Neutrophil (primary cell): ENCODE results near the gene PRR29.

ENCODE experiments used
- H3K27ac ChIP-seq: fragments of 200-600 bp; sonication (generic); 2 replicates; pipeline ENCODE4 v1.5.1; 2016; ENCODE audit warnings: mild to moderate bottlenecking, moderate library complexity
- H3K27me3 ChIP-seq: fragments of 200-600 bp; sonication (generic); 2 replicates; pipeline ENCODE4 v1.6.0; 2016; ENCODE audit warnings: mild to moderate bottlenecking
- H3K36me3 ChIP-seq: fragments of 200-600 bp; sonication (generic); 2 replicates; pipeline ENCODE4 v1.5.1; 2017
- H3K4me1 ChIP-seq, 2 experiments: fragments of 200-600 bp in 1 of 2; sonication (generic) in 1 of 2; 1 replicate in 1 of 2; 2 replicates in 1 of 2; pipeline versions ENCODE4 v1.5.1 to v1.6.1; 2013 to 2016; ENCODE audit warnings: low read depth in 1 of 2, low read length in 1 of 2, mild to moderate bottlenecking in 1 of 2, moderate library complexity in 1 of 2; ENCODE audit not compliant: control insufficient read depth in 1 of 2, insufficient read depth in 1 of 2
- H3K4me3 ChIP-seq, 2 experiments: fragments of 200-600 bp in 1 of 2; sonication (generic) in 1 of 2; 1 replicate in 1 of 2; 2 replicates in 1 of 2; pipeline ENCODE4 v1.5.1; 2013 to 2016; ENCODE audit warnings: low read depth in 1 of 2, low read length in 1 of 2, mild to moderate bottlenecking in 1 of 2, moderate library complexity in 1 of 2
- H3K9me3 ChIP-seq: fragments of 200-600 bp; sonication (generic); 2 replicates; pipeline ENCODE4 v1.5.1; 2016
- TF ChIP-seq, protein P1 (sequence below): fragments of 200-600 bp; sonication (generic); IDR thresholded peaks from 2 replicates; pipeline ENCODE4 v1.5.1; 2016; ENCODE audit warnings: antibody characterized with exemption

Gene PRR29

GRCh38 chr17:63988741-63989621 lies 9.2 kb upstream of the PRR29 start:
- Histone ChIP-seq H3K27me3 (peaks cover 17% of the 10 kb centered on the region), H3K9me3 (no peaks in the 10 kb centered on the region), H3K36me3 (no peaks in the 10 kb centered on the region), H3K4me3 (no peak overlapping the region), H3K27ac (no peak overlapping the region), H3K4me1 (peaks cover 3 to 4% of the 10 kb centered on the region in 2 experiments)
- TF ChIP-seq, protein P1, sequence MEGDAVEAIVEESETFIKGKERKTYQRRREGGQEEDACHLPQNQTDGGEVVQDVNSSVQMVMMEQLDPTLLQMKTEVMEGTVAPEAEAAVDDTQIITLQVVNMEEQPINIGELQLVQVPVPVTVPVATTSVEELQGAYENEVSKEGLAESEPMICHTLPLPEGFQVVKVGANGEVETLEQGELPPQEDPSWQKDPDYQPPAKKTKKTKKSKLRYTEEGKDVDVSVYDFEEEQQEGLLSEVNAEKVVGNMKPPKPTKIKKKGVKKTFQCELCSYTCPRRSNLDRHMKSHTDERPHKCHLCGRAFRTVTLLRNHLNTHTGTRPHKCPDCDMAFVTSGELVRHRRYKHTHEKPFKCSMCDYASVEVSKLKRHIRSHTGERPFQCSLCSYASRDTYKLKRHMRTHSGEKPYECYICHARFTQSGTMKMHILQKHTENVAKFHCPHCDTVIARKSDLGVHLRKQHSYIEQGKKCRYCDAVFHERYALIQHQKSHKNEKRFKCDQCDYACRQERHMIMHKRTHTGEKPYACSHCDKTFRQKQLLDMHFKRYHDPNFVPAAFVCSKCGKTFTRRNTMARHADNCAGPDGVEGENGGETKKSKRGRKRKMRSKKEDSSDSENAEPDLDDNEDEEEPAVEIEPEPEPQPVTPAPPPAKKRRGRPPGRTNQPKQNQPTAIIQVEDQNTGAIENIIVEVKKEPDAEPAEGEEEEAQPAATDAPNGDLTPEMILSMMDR = no peak

- Histone ChIP-seq H3K9me3 (no peaks in the 10 kb centered on the region), H3K36me3 (no peaks in the 10 kb centered on the region), H3K27ac (no peak overlapping the region), H3K4me3 (no peak overlapping the region), H3K4me1 (peaks cover 3 to 4% of the 10 kb centered on the region in 2 experiments), H3K27me3 (peaks cover 24% of the 10 kb centered on the region)
- TF ChIP-seq, protein P1 = no peak
Measured at GRCh38 chr17:63989622-63990345, 8.4 kb upstream of the PRR29 start.

DNA sequence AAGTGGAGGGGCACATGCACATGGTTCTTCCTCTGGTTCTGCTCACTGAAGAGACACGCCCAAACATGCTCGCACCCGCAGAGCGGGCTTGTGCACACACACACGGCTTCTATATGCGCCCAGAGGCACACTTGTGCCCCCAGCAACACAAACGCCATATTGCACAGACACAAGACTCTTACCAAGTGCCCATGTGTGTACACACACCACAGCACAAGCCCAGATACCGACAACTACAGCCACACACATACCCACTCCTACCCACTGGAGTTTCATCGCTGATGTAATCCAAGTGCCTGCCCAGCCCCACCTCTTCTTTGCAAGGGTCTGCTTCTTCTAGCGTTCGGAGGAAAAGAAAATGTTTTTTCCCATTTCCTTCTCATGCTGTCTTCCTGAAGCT lies 6.5 kb upstream of the PRR29 start:
- TF ChIP-seq, protein P1 = no peak
- H3K9me3 ChIP-seq = no peaks in the 10 kb centered on the region
- no peak overlapping the region for H3K4me3 ChIP-seq
- H3K36me3 ChIP-seq = no peaks in the 10 kb centered on the region
- H3K27me3 ChIP-seq = peaks cover 42% of the 10 kb centered on the region
- H3K27ac ChIP-seq = no peak overlapping the region
- H3K4me1 ChIP-seq = peaks cover 3 to 4% of the 10 kb centered on the region in 2 experiments

- H3K9me3 ChIP-seq = no peaks in the 10 kb centered on the region
- H3K4me3 ChIP-seq = no peak overlapping the region
- TF ChIP-seq, protein P1 = no peak
- H3K4me1 ChIP-seq = peaks cover 15% of the 10 kb centered on the region in 2 experiments
- no peak overlapping the region for H3K27ac ChIP-seq
- peaks cover 61% of the 10 kb centered on the region for H3K27me3 ChIP-seq
- no peaks in the 10 kb centered on the region for H3K36me3 ChIP-seq
Measured at GRCh38 chr17:63993368-63993985, 4.7 kb upstream of the PRR29 start.

DNA sequence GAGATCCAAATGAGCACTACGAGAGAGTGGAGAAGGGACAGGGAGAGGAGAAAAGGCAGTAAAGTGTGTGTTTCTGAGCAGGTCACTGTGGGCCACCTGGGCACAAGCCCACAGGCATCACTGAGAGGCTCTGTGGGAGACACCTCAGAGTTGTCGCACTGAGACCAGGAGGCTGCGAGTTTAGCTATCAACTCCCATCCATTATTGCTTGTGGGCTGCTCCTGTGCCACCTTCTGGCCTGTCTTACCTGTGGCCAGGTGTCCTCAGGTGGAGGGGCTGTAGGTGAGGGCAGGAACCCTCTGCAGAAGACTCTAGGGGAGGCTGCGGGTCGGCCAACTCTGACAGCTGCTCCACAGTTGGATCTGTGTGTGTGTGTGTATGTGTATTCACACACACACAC lies 2.5 kb upstream of the PRR29 start:
- peaks cover 16 to 18% of the 10 kb centered on the region in 2 experiments for H3K4me1 ChIP-seq

More for the DNA sequence above, 2.5 kb upstream of the PRR29 start:
- H3K27ac ChIP-seq = no peak overlapping the region
- H3K9me3 ChIP-seq = no peaks in the 10 kb centered on the region
- H3K4me3 ChIP-seq = no peak overlapping the region
- TF ChIP-seq, protein P1 = no peak
- H3K27me3 ChIP-seq = peaks cover 79% of the 10 kb centered on the region
- no peaks in the 10 kb centered on the region for H3K36me3 ChIP-seq
